ENCODE measurements around the gene C1QL1.

The C1QL1 gene

GRCh38 chr17:44912763-44913544, 55.1 kb downstream of the C1QL1 start:
- no peak for DNase-seq

GRCh38 chr17:44911133-44912001, 56.7 kb downstream of the C1QL1 start:
- DNase-seq: peak; percentile 65

DNA sequence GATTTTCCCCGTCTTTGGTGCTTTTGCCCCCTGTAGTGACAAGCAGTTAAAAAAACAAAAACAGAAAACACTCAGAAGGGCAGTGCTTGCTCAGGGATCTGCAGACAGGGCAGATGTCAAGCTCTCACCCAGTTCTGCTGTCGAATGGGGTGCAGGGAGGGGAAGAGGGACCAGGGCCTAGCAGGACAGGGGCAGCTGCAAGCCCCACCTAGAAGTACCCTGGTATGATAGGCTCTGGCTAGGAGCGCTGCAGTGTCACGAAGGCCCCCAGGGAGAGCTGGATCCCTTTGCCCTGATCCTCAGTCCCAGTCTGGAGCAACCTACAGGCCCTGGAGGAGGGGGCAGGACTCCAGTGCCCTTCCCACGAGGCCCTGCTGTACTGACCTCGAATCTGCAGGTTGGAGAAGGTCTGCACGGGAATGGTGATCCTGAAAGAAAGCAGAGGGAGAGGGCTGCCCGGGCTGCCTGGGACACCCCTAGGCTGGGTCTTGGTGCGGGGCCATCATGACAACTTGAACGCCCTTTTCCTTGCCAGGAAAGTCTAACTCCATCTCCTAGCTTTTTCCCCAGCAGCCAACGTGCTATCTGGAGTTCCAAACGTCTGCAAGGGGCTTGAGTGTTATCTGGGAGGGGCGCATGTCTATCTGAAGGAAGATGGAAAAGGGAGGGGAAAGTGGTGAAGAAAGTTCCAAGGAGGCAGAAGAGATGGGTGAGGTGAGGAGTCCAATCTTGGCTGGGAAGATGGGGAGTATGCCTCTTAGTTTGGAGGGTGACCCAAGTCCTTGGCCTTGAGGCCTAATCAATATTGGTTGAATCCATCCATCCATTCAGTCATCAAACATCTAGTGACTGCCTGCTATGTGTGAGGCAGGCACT, 57.6 kb downstream of the C1QL1 start:
- no peak for DNase-seq
